H1 (cell line): ENCODE data around the gene SMTNL1.

Experiments used
- CHD2 ChIP-seq: IDR thresholded peaks from 2 replicates; pipeline ENCODE4 v1.6.1; 2012; ENCODE audit warnings: low read length, improper control_type of control experiment
- JUN ChIP-seq: IDR thresholded peaks from 2 replicates; pipeline ENCODE4 v1.6.1; 2011; ENCODE audit warnings: low read depth, mild to moderate bottlenecking, improper control_type of control experiment, low read length

- no peak for TF ChIP-seq CHD2
- TF ChIP-seq JUN, result no peak
These were observed 36.5 kb upstream of the SMTNL1 start for GRCh38 chr11:57500926-57501325.
